Liver (tissue), 9 donors: Measurements from ENCODE around the gene ZMYM3. TPM values are rescaled to one million over a fixed set of nuclear protein-coding genes. Genes with fewer than 3 reads are reported as not detected.

ENCODE experiments used
- DNase-seq: peaks from one replicate; pipeline ENCODE4 v3.0.0-alpha.2; 2017; ENCODE audit warnings: low spot score
- H3K27ac ChIP-seq, 2 donors: one replicate each; pipeline ENCODE4 v1.7.0; 2013; ENCODE audit warnings: inconsistent platforms in 2 of 2, low read length in 2 of 2, control low read depth in 1 of 2, low read depth in 1 of 2, mild to moderate bottlenecking in 1 of 2
- H3K27me3 ChIP-seq, 4 donors: one replicate each; pipeline versions ENCODE4 v1.6.1 to v1.7.0; 2013; ENCODE audit warnings: low read length in 3 of 4, inconsistent platforms in 1 of 4, mild to moderate bottlenecking in 1 of 4, moderate library complexity in 1 of 4; ENCODE audit not compliant: control insufficient read depth in 4 of 4, insufficient read depth in 4 of 4
- H3K36me3 ChIP-seq, 4 donors: one replicate each; pipeline versions ENCODE4 v1.6.1 to v1.7.0; 2013; ENCODE audit warnings: low read length in 3 of 4, mild to moderate bottlenecking in 3 of 4, low read depth in 1 of 4, moderate library complexity in 1 of 4; ENCODE audit not compliant: control insufficient read depth in 4 of 4, insufficient read depth in 3 of 4
- H3K4me1 ChIP-seq, 4 donors: one replicate each; pipeline versions ENCODE4 v1.6.1 to v1.7.0; 2013; ENCODE audit warnings: low read length in 3 of 4, mild to moderate bottlenecking in 3 of 4, moderate library complexity in 1 of 4; ENCODE audit not compliant: control insufficient read depth in 4 of 4, insufficient read depth in 4 of 4
- H3K4me3 ChIP-seq, 3 donors: one replicate each; pipeline versions ENCODE4 v1.6.1 to v1.7.0; 2013; ENCODE audit warnings: low read length in 3 of 3, control low read depth in 1 of 3, low read depth in 1 of 3, mild to moderate bottlenecking in 1 of 3
- H3K9ac ChIP-seq, 2 donors: one replicate each; pipeline ENCODE4 v1.7.0; 2013; ENCODE audit warnings: low read length in 2 of 2, mild to moderate bottlenecking in 2 of 2, moderate library complexity in 2 of 2, control low read depth in 1 of 2, low read depth in 1 of 2
- H3K9me3 ChIP-seq, 4 donors: one replicate each; pipeline versions ENCODE4 v1.6.1 to v1.7.0; 2013; ENCODE audit warnings: low read length in 3 of 4; ENCODE audit not compliant: control insufficient read depth in 4 of 4
- ATF3 ChIP-seq: IDR thresholded peaks from 2 replicates; pipeline ENCODE4 v1.6.1; 2016; ENCODE audit warnings: antibody characterized with exemption
- CTCF ChIP-seq: fragments of 150-350 bp; IDR thresholded peaks from 2 replicates; pipeline ENCODE4 v1.5.1; 2017; ENCODE audit warnings: improper control_type of control experiment, low read depth, low read length; ENCODE audit not compliant: missing input control
- EGR1 ChIP-seq, 2 donors: IDR thresholded peaks; 2 replicates each; pipeline ENCODE4 v1.6.1; 2016 to 2018; ENCODE audit warnings: antibody characterized with exemption in 2 of 2, low read depth in 2 of 2
- FOXA1 ChIP-seq: IDR thresholded peaks from 2 replicates; pipeline ENCODE4 v1.6.1; 2016; ENCODE audit warnings: antibody characterized with exemption
- FOXA2 ChIP-seq: IDR thresholded peaks from 2 replicates; pipeline ENCODE4 v1.6.1; 2016; ENCODE audit warnings: antibody characterized with exemption
- GABPA ChIP-seq, 2 donors: IDR thresholded peaks in 1 of 2; conservative IDR thresholded peaks in 1 of 2; 2 replicates each; pipeline ENCODE4 v1.6.1; 2016; ENCODE audit warnings: antibody characterized with exemption in 2 of 2, mild to moderate bottlenecking in 1 of 2, moderate library complexity in 1 of 2
- HNF4G ChIP-seq: IDR thresholded peaks from 2 replicates; pipeline ENCODE4 v1.6.1; 2016; ENCODE audit warnings: antibody characterized with exemption
- MAX ChIP-seq: IDR thresholded peaks from 2 replicates; pipeline ENCODE4 v1.6.1; 2016; ENCODE audit warnings: antibody characterized with exemption
- NR2F2 ChIP-seq: IDR thresholded peaks from 2 replicates; pipeline ENCODE4 v1.6.1; 2016; ENCODE audit warnings: antibody characterized with exemption
- RAD21 ChIP-seq, 2 donors: IDR thresholded peaks; 2 replicates each; pipeline ENCODE4 v1.6.1; 2016; ENCODE audit warnings: antibody characterized with exemption in 2 of 2, mild to moderate bottlenecking in 2 of 2
- REST ChIP-seq: IDR thresholded peaks from 2 replicates; pipeline ENCODE4 v1.6.1; 2016; ENCODE audit warnings: antibody characterized with exemption, mild to moderate bottlenecking
- TAF1 ChIP-seq: conservative IDR thresholded peaks from 2 replicates; pipeline ENCODE4 v1.6.1; 2016; ENCODE audit warnings: antibody characterized with exemption, mild to moderate bottlenecking
- YY1 ChIP-seq: IDR thresholded peaks from 2 replicates; pipeline ENCODE4 v1.6.1; 2016; ENCODE audit warnings: antibody characterized with exemption, mild to moderate bottlenecking
- WGBS: extraction: QIAGEN DNeasy Blood & Tissue Kit; methylation state at CpG from one replicate; pipeline ENCODE4 v1.1.7; 2013; 5-methylcytosine and 5-hydroxymethylcytosine counted together
- polyA plus RNA-seq, 2 donors: library from polyadenylated mRNA; stranded (reverse) in 1 of 2; unstranded in 1 of 2; fragments of 200-250 nt in 1 of 2; fragments of >200 nt in 1 of 2; fragmentation: Nextera tagmentation in 1 of 2; extraction: Ambion mirVana in 1 of 2; gene quantifications; one replicate each; pipeline versions ENCODE4 v1.2.1 to v1.2.3, GENCODE V29; 2013 to 2015
- total RNA-seq, 2 donors: library from RNA; depleted of rRNA; stranded (reverse); fragments of >200 nt; gene quantifications; one replicate each; pipeline ENCODE4 v1.2.3, GENCODE V29; 2014
- donor health status: healthy.
- donor health status: healthy.
- donor health status: healthy.
- donor health status: healthy.
- donor health status: healthy.

The ZMYM3 gene
- total and polyA plus RNA-seq, 4 donors = 4.5 to 13.3 (median 6.2) TPM

GRCh38 chrX:71253253-71254091, 468 bp downstream of the ZMYM3 start:
- Histone ChIP-seq H3K9ac (peak overlapping the region in 1 of 2 donors; percentile 75), H3K27me3 (no peaks in the 10 kb centered on the region), H3K4me3 (peak overlapping the region; percentile 83 to 90 (median 85)), H3K9me3 (no peaks in the 10 kb centered on the region), H3K4me1 (peaks cover 5 to 9% (median 7%) of the 10 kb centered on the region in 4 donors), H3K36me3 (peaks cover 2 to 5% (median 3%) of the 10 kb centered on the region in 4 donors), H3K27ac (peak overlapping the region; percentile 69 to 78)
- DNase-seq = peak; percentile 55
- under 1% methylated on average over 35 of the region's 35 CpGs for WGBS
- TF ChIP-seq CTCF = peak; percentile 26
- TF ChIP-seq HNF4G = no peak
- TF ChIP-seq ATF3 = no peak
- TF ChIP-seq RAD21 (IDR thresholded peaks at IDR 0.05) = peak in 1 of 2 donors; percentile 36
- TF ChIP-seq FOXA1 = no peak

- H3K9ac ChIP-seq = no peak overlapping the region
- 79% methylated on average over 2 of the region's 2 CpGs for WGBS
- no peaks in the 10 kb centered on the region for H3K9me3 ChIP-seq
- H3K4me1 ChIP-seq = peaks cover 5 to 9% (median 7%) of the 10 kb centered on the region in 4 donors
- H3K27ac ChIP-seq = no peak overlapping the region
- no peak for DNase-seq
- H3K36me3 ChIP-seq = peaks cover 2 to 12% (median 7%) of the 10 kb centered on the region in 4 donors
- H3K4me3 ChIP-seq = no peak overlapping the region
- H3K27me3 ChIP-seq = no peaks in the 10 kb centered on the region
- TF ChIP-seq GABPA (IDR thresholded peaks at IDR 0.05 in 1 of 2, conservative IDR thresholded peaks at IDR 0.05 in 1 of 2) (no peak), CTCF (no peak), EGR1 (IDR thresholded peaks at IDR 0.05; ENCODE audit: low read depth in 2 of 2) (no peak), REST (no peak), FOXA1 (no peak), RAD21 (IDR thresholded peaks at IDR 0.05) (no peak), HNF4G (no peak), MAX (no peak), NR2F2 (no peak), ATF3 (no peak), TAF1 (no peak), YY1 (no peak), FOXA2 (no peak)
Observed at GRCh38 chrX:71252221-71252620, 1.7 kb downstream of the ZMYM3 start.
